Natural killer cell (primary cell): ENCODE results near the gene PDZD7. TPM values are rescaled to one million over a fixed set of nuclear protein-coding genes. Genes with fewer than 3 reads are reported as not detected.

Experiments used
- ATAC-seq, 3 donors: fragments of 150-1000 bp in 2 of 3; fragments of 200-7000 bp in 1 of 3; cut with Tn5 transposase; 1 replicate in 1 of 3; 2 replicates in 2 of 3; pipeline ENCODE4 v1.10.0; 2021; ENCODE audit warnings: mild to moderate bottlenecking in 2 of 3, moderate library complexity in 2 of 3
- DNase-seq, 2 donors: peaks; one replicate each; pipeline versions ENCODE4 v3.0.0 to v3.0.0-alpha.2; 2013 to 2021; ENCODE audit warnings: mixed read lengths in 1 of 2
- H3K27ac ChIP-seq: one replicate; pipeline ENCODE4 v1.5.1; 2013; ENCODE audit warnings: mild to moderate bottlenecking, low read length
- H3K27me3 ChIP-seq: one replicate; pipeline ENCODE4 v1.6.1; 2013; ENCODE audit warnings: low read length; ENCODE audit not compliant: control insufficient read depth, insufficient read depth
- H3K36me3 ChIP-seq: one replicate; pipeline ENCODE4 v1.6.1; 2013; ENCODE audit warnings: low read length; ENCODE audit not compliant: control insufficient read depth, insufficient read depth
- H3K4me1 ChIP-seq: one replicate; pipeline ENCODE4 v1.6.1; 2013; ENCODE audit warnings: low read length; ENCODE audit not compliant: control insufficient read depth, insufficient read depth
- H3K4me3 ChIP-seq: one replicate; pipeline ENCODE4 v1.5.1; 2013; ENCODE audit warnings: low read length
- H3K9me3 ChIP-seq: one replicate; pipeline ENCODE4 v1.6.1; 2013; ENCODE audit warnings: low read length; ENCODE audit not compliant: control insufficient read depth, insufficient read depth
- H3K27ac Mint-ChIP-seq, 2 donors: one replicate each; pipeline ENCODE4 v1.8.0; 2022; ENCODE audit warnings: mild to moderate bottlenecking in 2 of 2, mixed read lengths in 2 of 2, moderate library complexity in 1 of 2
- H3K27me3 Mint-ChIP-seq, 2 donors: one replicate each; pipeline ENCODE4 v1.8.0; 2022; ENCODE audit warnings: low read depth in 2 of 2, mixed read lengths in 2 of 2
- H3K36me3 Mint-ChIP-seq: one replicate; pipeline ENCODE4 v1.8.0; 2022; ENCODE audit warnings: mixed read lengths
- H3K4me1 Mint-ChIP-seq, 2 donors: one replicate each; pipeline ENCODE4 v1.8.0; 2022; ENCODE audit warnings: mixed read lengths in 2 of 2
- H3K4me3 Mint-ChIP-seq: one replicate; pipeline ENCODE4 v1.8.0; 2022; ENCODE audit warnings: mild to moderate bottlenecking, moderate library complexity, mixed read lengths
- H3K9me3 Mint-ChIP-seq, 2 donors: one replicate each; pipeline ENCODE4 v1.8.0; 2022; ENCODE audit warnings: mixed read lengths in 2 of 2
- CTCF ChIP-seq: fragments of 200-600 bp; IDR thresholded peaks from one replicate; pipeline ENCODE4 v1.8.0; 2022; ENCODE audit warnings: antibody characterized with exemption
- WGBS: methylation state at CpG from one replicate; pipeline ENCODE4 v1.1.7; 2013; ENCODE audit warnings: missing lambda C conversion rate; ENCODE audit not compliant: insufficient coverage; 5-methylcytosine and 5-hydroxymethylcytosine counted together
- intact Hi-C: fragments of 100-400 bp; cut with micrococcal nuclease; formaldehyde crosslinking; loops from one replicate; pipeline ENCODE4 v1.14.2; 2022
- total RNA-seq, 4 donors: library from RNA; stranded (reverse); fragments of 120-200 nt in 1 of 4; gene quantifications; one replicate each; pipeline versions ENCODE4 v1.2.3 to v1.2.4, GENCODE V29; 2013 to 2022

The PDZD7 gene
- total RNA-seq, 3 donors from 2014 or later (not counting 1 experiment from before 2014, with no cell fraction given) = 0.35 to 1.2 (median 0.52) TPM

GRCh38 chr10:100968062-100968736 lies 62.7 kb downstream of the PDZD7 start:
- no peaks in the 10 kb centered on the region for H3K9me3 Mint-ChIP-seq
- intact Hi-C loops = no loop called here
- DNase-seq (no peak), ATAC-seq (no peak)
- H3K4me1 ChIP-seq = peaks cover 14% of the 10 kb centered on the region
- peaks cover 9 to 27% of the 10 kb centered on the region in 2 donors for H3K4me1 Mint-ChIP-seq
- H3K27me3 ChIP-seq = no peaks in the 10 kb centered on the region
- WGBS = 94% methylated on average over 1 of the region's 2 CpGs
- H3K27me3 Mint-ChIP-seq = no peaks in the 10 kb centered on the region
- no peak overlapping the region for H3K27ac Mint-ChIP-seq
- no peak for TF ChIP-seq CTCF
- peak overlapping the region; percentile 56 for H3K4me3 Mint-ChIP-seq
- H3K27ac ChIP-seq = no peak overlapping the region
- H3K36me3 Mint-ChIP-seq = no peaks in the 10 kb centered on the region
- H3K36me3 ChIP-seq = peaks cover 16% of the 10 kb centered on the region
- H3K9me3 ChIP-seq = no peaks in the 10 kb centered on the region
- H3K4me3 ChIP-seq = no peak overlapping the region

- no peak for TF ChIP-seq CTCF
These were observed 63.6 kb downstream of the PDZD7 start for GRCh38 chr10:100967332-100967731.

GRCh38 chr10:100966887-100967286 lies 64.0 kb downstream of the PDZD7 start:
- no peaks in the 10 kb centered on the region for H3K9me3 ChIP-seq
- intact Hi-C loops = no loop called here
- H3K4me1 Mint-ChIP-seq = peaks cover 9 to 27% of the 10 kb centered on the region in 2 donors
- no peak overlapping the region for H3K4me3 ChIP-seq
- peaks cover 13% of the 10 kb centered on the region for H3K36me3 Mint-ChIP-seq
- H3K9me3 Mint-ChIP-seq = no peaks in the 10 kb centered on the region
- H3K27ac ChIP-seq = no peak overlapping the region
- H3K27me3 Mint-ChIP-seq = no peaks in the 10 kb centered on the region
- H3K4me1 ChIP-seq = peaks cover 14% of the 10 kb centered on the region
- ATAC-seq (no peak), DNase-seq (no peak)
- WGBS = 100% methylated on average over 1 of the region's 2 CpGs
- H3K27ac Mint-ChIP-seq = no peak overlapping the region
- peaks cover 28% of the 10 kb centered on the region for H3K36me3 ChIP-seq
- no peaks in the 10 kb centered on the region for H3K27me3 ChIP-seq
- TF ChIP-seq CTCF = no peak
- no peak overlapping the region for H3K4me3 Mint-ChIP-seq

More at GRCh38 chr10:100967332-100967731, 63.6 kb downstream of the PDZD7 start:
- ATAC-seq (no peak), DNase-seq (no peak)
- Histone ChIP-seq H3K9me3 (no peaks in the 10 kb centered on the region), H3K27ac (no peak overlapping the region), H3K4me3 (no peak overlapping the region), H3K36me3 (peaks cover 23% of the 10 kb centered on the region), H3K4me1 (peaks cover 14% of the 10 kb centered on the region), H3K27me3 (no peaks in the 10 kb centered on the region)
- Mint-ChIP-seq H3K36me3 (peaks cover 8% of the 10 kb centered on the region), H3K27ac (no peak overlapping the region), H3K4me3 (no peak overlapping the region), H3K9me3 (no peaks in the 10 kb centered on the region), H3K4me1 (peaks cover 9 to 27% of the 10 kb centered on the region in 2 donors), H3K27me3 (no peaks in the 10 kb centered on the region)
- intact Hi-C loops = no loop called here
- 97% methylated on average over 2 of the region's 2 CpGs for WGBS

- peaks cover 15% of the 10 kb centered on the region for H3K36me3 Mint-ChIP-seq
- Histone ChIP-seq H3K9me3 (no peaks in the 10 kb centered on the region), H3K4me3 (no peak overlapping the region), H3K4me1 (peaks cover 14% of the 10 kb centered on the region), H3K27ac (no peak overlapping the region), H3K36me3 (peaks cover 33% of the 10 kb centered on the region), H3K27me3 (no peaks in the 10 kb centered on the region)
- H3K27me3 Mint-ChIP-seq = no peaks in the 10 kb centered on the region
- H3K27ac Mint-ChIP-seq = no peak overlapping the region
- intact Hi-C loops = no loop called here
- WGBS = 87% methylated on average over 5 of the region's 5 CpGs
- H3K4me3 Mint-ChIP-seq = no peak overlapping the region
- ATAC-seq (no peak), DNase-seq (no peak)
- no peak for TF ChIP-seq CTCF
- no peaks in the 10 kb centered on the region for H3K9me3 Mint-ChIP-seq
- peaks cover 9 to 27% of the 10 kb centered on the region in 2 donors for H3K4me1 Mint-ChIP-seq
These were observed 65.1 kb downstream of the PDZD7 start for GRCh38 chr10:100965820-100966219.
